ENCODE results near the gene COX7A1. TPM values are rescaled to one million over a fixed set of nuclear protein-coding genes. Genes with fewer than 3 reads are reported as not detected.
"Not testable (repeated sequence)": the region's sequence is repeated elsewhere in the genome, so short reads cannot be mapped to it uniquely, and the experiment has no call there.

Gene COX7A1
- total RNA-seq, 2 donors from 2014 or later: 6.3 to 41.0 TPM

- peak overlapping the region; percentile 24 for H3K4me3 ChIP-seq
- H3K36me3 ChIP-seq: no peaks in the 10 kb centered on the region
- TF ChIP-seq CTCF (IDR thresholded peaks at IDR 0.05): no peak
- H3K9me3 ChIP-seq: no peaks in the 10 kb centered on the region
- ATAC-seq (ENCODE audit: insufficient number of reproducible peaks, low FRiP score, low read depth) (peak; percentile 71), DNase-seq (ENCODE audit: low spot score) (peak; percentile 61)
- peak overlapping the region; percentile 88 to 90 for H3K27ac ChIP-seq
- no peaks in the 10 kb centered on the region for H3K27me3 ChIP-seq (replicated peaks; ENCODE audit: insufficient read depth)
- H3K4me1 ChIP-seq (ENCODE audit: control insufficient read depth in 1 of 2, low read depth in 2 of 2): peaks cover 19 to 34% of the 10 kb centered on the region in 2 donors
Measured at GRCh38 chr19:36136964-36137686, 15.1 kb downstream of the COX7A1 start.

- not testable (repeated sequence) for DNase-seq (ENCODE audit: low spot score); H3K9me3 ChIP-seq; ATAC-seq (ENCODE audit: insufficient number of reproducible peaks, low FRiP score, low read depth); H3K36me3 ChIP-seq; H3K27me3 ChIP-seq (replicated peaks; ENCODE audit: insufficient read depth); H3K4me3 ChIP-seq
- peaks cover 13 to 26% of the 10 kb centered on the region in 2 donors for H3K4me1 ChIP-seq (ENCODE audit: control insufficient read depth in 1 of 2, low read depth in 2 of 2)
- peak overlapping the region in 1 of 2 donors; percentile 4 for H3K27ac ChIP-seq
Measured at GRCh38 chr19:36134867-36135266, 17.4 kb downstream of the COX7A1 start.

- not testable (repeated sequence) for H3K9me3 ChIP-seq; DNase-seq (ENCODE audit: low spot score); H3K27me3 ChIP-seq (replicated peaks; ENCODE audit: insufficient read depth); H3K36me3 ChIP-seq; ATAC-seq (ENCODE audit: insufficient number of reproducible peaks, low FRiP score, low read depth); H3K4me3 ChIP-seq; H3K27ac ChIP-seq
- H3K4me1 ChIP-seq (ENCODE audit: control insufficient read depth in 1 of 2, low read depth in 2 of 2): peaks cover 16 to 23% of the 10 kb centered on the region in 2 donors
Measured at GRCh38 chr19:36131221-36131620, 21.0 kb downstream of the COX7A1 start.

- TF ChIP-seq CTCF (IDR thresholded peaks at IDR 0.05): no peak
Measured at GRCh38 chr19:36128392-36128736, 23.9 kb downstream of the COX7A1 start.

GRCh38 chr19:36125557-36125956, 26.7 kb downstream of the COX7A1 start:
- Histone ChIP-seq H3K4me3 (no peak overlapping the region), H3K4me1 (ENCODE audit: control insufficient read depth in 1 of 2, low read depth in 2 of 2) (peaks cover 13 to 17% of the 10 kb centered on the region in 2 donors), H3K9me3 (no peaks in the 10 kb centered on the region), H3K36me3 (peaks cover 31% of the 10 kb centered on the region), H3K27ac (no peak overlapping the region), H3K27me3 (replicated peaks; ENCODE audit: insufficient read depth) (no peaks in the 10 kb centered on the region)
- no peak for TF ChIP-seq CTCF (IDR thresholded peaks at IDR 0.05)
- ATAC-seq (ENCODE audit: insufficient number of reproducible peaks, low FRiP score, low read depth) (no peak), DNase-seq (ENCODE audit: low spot score) (no peak)

More at GRCh38 chr19:36128392-36128736, 23.9 kb downstream of the COX7A1 start:
- no peak for DNase-seq (ENCODE audit: low spot score)
- Histone ChIP-seq H3K36me3 (peaks cover 14% of the 10 kb centered on the region), H3K4me3 (peak overlapping the region; percentile 72), H3K27me3 (replicated peaks; ENCODE audit: insufficient read depth) (no peaks in the 10 kb centered on the region), H3K9me3 (no peaks in the 10 kb centered on the region), H3K4me1 (ENCODE audit: control insufficient read depth in 1 of 2, low read depth in 2 of 2) (peaks cover 13 to 17% of the 10 kb centered on the region in 2 donors), H3K27ac (peak overlapping the region; percentile 93 to 97)
- no peak for ATAC-seq (ENCODE audit: insufficient number of reproducible peaks, low FRiP score, low read depth)

GRCh38 chr19:36121486-36122124, 30.6 kb downstream of the COX7A1 start:
- no peak for TF ChIP-seq CTCF (IDR thresholded peaks at IDR 0.05)

More at GRCh38 chr19:36121486-36122124, 30.6 kb downstream of the COX7A1 start:
- Histone ChIP-seq H3K4me3 (no peak overlapping the region), H3K4me1 (ENCODE audit: control insufficient read depth in 1 of 2, low read depth in 2 of 2) (peaks cover 1 to 8% of the 10 kb centered on the region in 2 donors), H3K9me3 (no peaks in the 10 kb centered on the region), H3K36me3 (peaks cover 39% of the 10 kb centered on the region), H3K27me3 (replicated peaks; ENCODE audit: insufficient read depth) (no peaks in the 10 kb centered on the region), H3K27ac (no peak overlapping the region)
- no peak for ATAC-seq (ENCODE audit: insufficient number of reproducible peaks, low FRiP score, low read depth)
- no peak for DNase-seq (ENCODE audit: low spot score)
